Peyer's patch (tissue), 4 donors: ENCODE data around the gene C15orf61.

Experiments used
- POLR2A ChIP-seq, 2 donors: fragments of 450-650 bp; IDR thresholded peaks; one replicate each; pipeline ENCODE4 v1.5.1; 2017; ENCODE audit warnings: antibody characterized with exemption in 2 of 2, mild to moderate bottlenecking in 2 of 2, moderate library complexity in 2 of 2
- TF ChIP-seq, protein P1 (sequence below), 6 experiments: fragments of 450-650 bp in 4 of 6; fragments of 200-600 bp in 2 of 6; sonication (generic) in 1 of 6; IDR thresholded peaks; one replicate each; pipeline ENCODE4 v1.5.1; 2017 to 2019; ENCODE audit warnings: antibody characterized with exemption in 6 of 6, mild to moderate bottlenecking in 3 of 6, moderate library complexity in 1 of 6

- TF ChIP-seq, protein P1, sequence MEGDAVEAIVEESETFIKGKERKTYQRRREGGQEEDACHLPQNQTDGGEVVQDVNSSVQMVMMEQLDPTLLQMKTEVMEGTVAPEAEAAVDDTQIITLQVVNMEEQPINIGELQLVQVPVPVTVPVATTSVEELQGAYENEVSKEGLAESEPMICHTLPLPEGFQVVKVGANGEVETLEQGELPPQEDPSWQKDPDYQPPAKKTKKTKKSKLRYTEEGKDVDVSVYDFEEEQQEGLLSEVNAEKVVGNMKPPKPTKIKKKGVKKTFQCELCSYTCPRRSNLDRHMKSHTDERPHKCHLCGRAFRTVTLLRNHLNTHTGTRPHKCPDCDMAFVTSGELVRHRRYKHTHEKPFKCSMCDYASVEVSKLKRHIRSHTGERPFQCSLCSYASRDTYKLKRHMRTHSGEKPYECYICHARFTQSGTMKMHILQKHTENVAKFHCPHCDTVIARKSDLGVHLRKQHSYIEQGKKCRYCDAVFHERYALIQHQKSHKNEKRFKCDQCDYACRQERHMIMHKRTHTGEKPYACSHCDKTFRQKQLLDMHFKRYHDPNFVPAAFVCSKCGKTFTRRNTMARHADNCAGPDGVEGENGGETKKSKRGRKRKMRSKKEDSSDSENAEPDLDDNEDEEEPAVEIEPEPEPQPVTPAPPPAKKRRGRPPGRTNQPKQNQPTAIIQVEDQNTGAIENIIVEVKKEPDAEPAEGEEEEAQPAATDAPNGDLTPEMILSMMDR (IDR thresholded peaks at IDR 0.05): no peak
- TF ChIP-seq POLR2A (IDR thresholded peaks at IDR 0.05): no peak
Observed at GRCh38 chr15:67563092-67563491, 42.2 kb downstream of the C15orf61 start.
